Measurements from ENCODE around the gene FAM114A2. TPM values are rescaled to one million over a fixed set of nuclear protein-coding genes. Genes with fewer than 3 reads are reported as not detected.

The FAM114A2 gene
- polyA plus RNA-seq, 4 donors: 7.2 to 18.5 (median 10.8) TPM

DNA sequence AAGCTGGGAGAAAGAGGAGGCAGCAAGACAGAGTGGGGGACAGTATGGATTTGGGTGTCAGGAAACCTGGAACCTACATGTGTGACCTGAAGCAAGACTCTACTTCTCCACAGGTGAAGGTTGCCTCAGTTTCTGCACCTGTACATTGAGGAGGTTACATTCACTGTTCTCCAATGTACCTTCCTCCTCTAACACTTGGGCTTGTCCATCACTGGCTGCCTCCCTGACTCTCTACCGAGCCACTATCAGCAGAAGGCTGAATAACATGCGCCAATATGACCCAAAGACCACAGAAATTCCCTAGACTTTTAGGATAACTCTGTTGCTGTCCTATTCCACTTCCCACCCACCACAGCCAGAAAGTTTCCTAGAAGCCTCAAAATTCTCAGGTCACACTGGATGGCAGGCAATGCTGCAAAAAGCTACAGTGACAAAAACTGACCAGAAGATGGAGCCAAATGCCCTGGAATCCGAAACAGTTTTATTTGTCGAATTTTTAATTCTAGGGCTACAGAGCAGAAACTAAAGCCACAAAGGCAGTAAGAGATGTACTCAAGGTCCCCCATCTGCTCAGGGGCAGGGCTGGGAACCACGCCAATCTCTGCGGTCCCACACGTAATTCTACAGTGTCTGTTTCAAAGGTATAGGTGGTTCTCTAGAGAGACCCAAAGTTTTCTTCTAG is 64.4 kb downstream of the FAM114A2 start:
- Histone ChIP-seq H3K4me1 (ENCODE audit: control insufficient read depth in 3 of 3, insufficient read depth in 2 of 3, low read depth in 1 of 3, low read length in 2 of 3) (no peaks in the 10 kb centered on the region), H3K27me3 (ENCODE audit: control insufficient read depth in 3 of 3, insufficient read depth in 3 of 3, low read length in 3 of 3) (peaks cover 0 to 3% (median 0%) of the 10 kb centered on the region in 3 donors), H3K27ac (ENCODE audit: low read depth in 1 of 3, low read length in 2 of 3) (no peak overlapping the region), H3K36me3 (ENCODE audit: control insufficient read depth in 3 of 3, insufficient read depth in 2 of 3, low read depth in 1 of 3, low read length in 3 of 3) (no peaks in the 10 kb centered on the region), H3K9me3 (ENCODE audit: control insufficient read depth in 2 of 2, insufficient read depth in 1 of 2, low read depth in 1 of 2, low read length in 1 of 2) (no peaks in the 10 kb centered on the region), H3K4me3 (ENCODE audit: low read depth in 1 of 3, low read length in 3 of 3) (no peak overlapping the region)
- peak; percentile 51 to 55 for DNase-seq
- FAIRE-seq: no peak
- WGBS, 3 donors: 11 to 18% (median 12%) methylated on average over 7 of the region's 7 CpGs

DNA sequence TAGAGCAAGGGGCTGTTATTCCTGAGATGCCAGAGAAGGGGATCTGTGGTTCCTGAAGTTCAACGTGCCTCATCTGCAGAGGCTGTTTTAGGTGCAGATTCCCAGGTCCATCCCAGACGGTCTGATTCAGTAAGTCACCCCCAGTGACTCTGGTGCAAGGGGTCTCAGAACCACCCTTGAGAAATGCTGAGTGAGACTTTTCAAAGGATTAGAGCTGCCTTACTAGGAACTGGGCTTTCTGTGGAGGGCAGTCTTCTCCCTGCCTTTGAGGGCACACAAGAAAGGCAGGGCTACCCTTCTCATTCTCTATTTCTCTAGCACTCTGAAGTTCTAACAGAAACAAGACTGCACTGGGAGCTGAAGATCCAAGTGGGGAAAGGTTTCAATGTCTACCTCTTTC is 66.5 kb downstream of the FAM114A2 start:
- H3K27ac ChIP-seq (ENCODE audit: low read depth in 1 of 3, low read length in 2 of 3): no peak overlapping the region
- WGBS, 3 donors: 60 to 69% (median 68%) methylated on average over 2 of the region's 2 CpGs
- DNase-seq (no peak), FAIRE-seq (no peak)
- peaks cover 0 to 2% (median 0%) of the 10 kb centered on the region in 3 donors for H3K27me3 ChIP-seq (ENCODE audit: control insufficient read depth in 3 of 3, insufficient read depth in 3 of 3, low read length in 3 of 3)
- H3K36me3 ChIP-seq (ENCODE audit: control insufficient read depth in 3 of 3, insufficient read depth in 2 of 3, low read depth in 1 of 3, low read length in 3 of 3): no peaks in the 10 kb centered on the region
- H3K4me3 ChIP-seq (ENCODE audit: low read depth in 1 of 3, low read length in 3 of 3): no peak overlapping the region
- no peaks in the 10 kb centered on the region for H3K9me3 ChIP-seq (ENCODE audit: control insufficient read depth in 2 of 2, insufficient read depth in 1 of 2, low read depth in 1 of 2, low read length in 1 of 2)
- no peaks in the 10 kb centered on the region for H3K4me1 ChIP-seq (ENCODE audit: control insufficient read depth in 3 of 3, insufficient read depth in 2 of 3, low read depth in 1 of 3, low read length in 2 of 3)

DNA sequence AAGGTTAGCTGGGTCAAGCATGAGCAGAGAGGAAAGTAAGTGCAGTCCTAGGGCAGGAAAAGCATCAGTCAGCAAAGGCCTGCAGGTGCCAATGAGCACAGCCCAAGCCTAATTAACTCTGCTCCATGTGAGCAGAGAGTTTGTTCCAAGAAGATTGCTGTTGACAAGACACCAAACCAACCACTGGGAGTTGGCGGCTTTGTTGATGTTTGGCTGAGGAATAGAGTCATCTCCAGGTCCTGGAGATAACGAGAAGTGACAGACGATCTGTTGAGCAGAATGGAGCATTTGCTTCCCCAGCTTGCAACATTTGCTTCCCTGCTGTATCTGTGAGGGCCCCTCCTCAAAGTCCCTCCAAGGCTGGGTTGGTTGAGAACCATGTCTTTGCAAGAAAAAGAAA is 68.2 kb downstream of the FAM114A2 start:
- FAIRE-seq: no peak
- peaks cover 0 to 5% (median 0%) of the 10 kb centered on the region in 3 donors for H3K27me3 ChIP-seq (ENCODE audit: control insufficient read depth in 3 of 3, insufficient read depth in 3 of 3, low read length in 3 of 3)
- H3K36me3 ChIP-seq (ENCODE audit: control insufficient read depth in 3 of 3, insufficient read depth in 2 of 3, low read depth in 1 of 3, low read length in 3 of 3): no peaks in the 10 kb centered on the region
- no peak overlapping the region for H3K27ac ChIP-seq (ENCODE audit: low read depth in 1 of 3, low read length in 2 of 3)
- no peaks in the 10 kb centered on the region for H3K4me1 ChIP-seq (ENCODE audit: control insufficient read depth in 3 of 3, insufficient read depth in 2 of 3, low read depth in 1 of 3, low read length in 2 of 3)
- no peak overlapping the region for H3K4me3 ChIP-seq (ENCODE audit: low read depth in 1 of 3, low read length in 3 of 3)
- no peaks in the 10 kb centered on the region for H3K9me3 ChIP-seq (ENCODE audit: control insufficient read depth in 2 of 2, insufficient read depth in 1 of 2, low read depth in 1 of 2, low read length in 1 of 2)
- DNase-seq: no peak
- 65 to 67% (median 65%) methylated on average over 3 of the region's 3 CpGs for WGBS, 3 donors

DNA sequence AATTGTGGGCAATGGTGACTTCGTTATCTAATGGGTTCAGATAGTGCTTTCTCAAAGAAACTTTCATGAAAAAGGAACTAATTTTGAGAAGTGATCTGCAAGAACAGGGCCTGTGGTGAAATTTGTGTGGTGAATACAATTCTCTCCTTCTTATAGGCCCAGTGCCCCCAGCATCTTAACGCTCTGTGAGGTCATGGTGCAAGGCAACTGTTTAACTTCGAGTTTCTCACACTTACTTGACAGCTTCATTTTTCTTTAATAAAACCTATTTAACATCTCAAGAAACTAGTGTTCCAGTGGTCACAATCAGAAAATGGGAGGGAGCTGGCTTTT is 69.2 kb downstream of the FAM114A2 start:
- H3K36me3 ChIP-seq (ENCODE audit: control insufficient read depth in 3 of 3, insufficient read depth in 2 of 3, low read depth in 1 of 3, low read length in 3 of 3): no peaks in the 10 kb centered on the region
- no peak for FAIRE-seq
- H3K4me1 ChIP-seq (ENCODE audit: control insufficient read depth in 3 of 3, insufficient read depth in 2 of 3, low read depth in 1 of 3, low read length in 2 of 3): no peaks in the 10 kb centered on the region
- WGBS, 3 donors: 69 to 72% (median 72%) methylated on average over 3 of the region's 3 CpGs
- no peaks in the 10 kb centered on the region for H3K9me3 ChIP-seq (ENCODE audit: control insufficient read depth in 2 of 2, insufficient read depth in 1 of 2, low read depth in 1 of 2, low read length in 1 of 2)
- H3K27ac ChIP-seq (ENCODE audit: low read depth in 1 of 3, low read length in 2 of 3): no peak overlapping the region
- H3K4me3 ChIP-seq (ENCODE audit: low read depth in 1 of 3, low read length in 3 of 3): no peak overlapping the region
- H3K27me3 ChIP-seq (ENCODE audit: control insufficient read depth in 3 of 3, insufficient read depth in 3 of 3, low read length in 3 of 3): peaks cover 0 to 5% (median 0%) of the 10 kb centered on the region in 3 donors
- no peak for DNase-seq

DNA sequence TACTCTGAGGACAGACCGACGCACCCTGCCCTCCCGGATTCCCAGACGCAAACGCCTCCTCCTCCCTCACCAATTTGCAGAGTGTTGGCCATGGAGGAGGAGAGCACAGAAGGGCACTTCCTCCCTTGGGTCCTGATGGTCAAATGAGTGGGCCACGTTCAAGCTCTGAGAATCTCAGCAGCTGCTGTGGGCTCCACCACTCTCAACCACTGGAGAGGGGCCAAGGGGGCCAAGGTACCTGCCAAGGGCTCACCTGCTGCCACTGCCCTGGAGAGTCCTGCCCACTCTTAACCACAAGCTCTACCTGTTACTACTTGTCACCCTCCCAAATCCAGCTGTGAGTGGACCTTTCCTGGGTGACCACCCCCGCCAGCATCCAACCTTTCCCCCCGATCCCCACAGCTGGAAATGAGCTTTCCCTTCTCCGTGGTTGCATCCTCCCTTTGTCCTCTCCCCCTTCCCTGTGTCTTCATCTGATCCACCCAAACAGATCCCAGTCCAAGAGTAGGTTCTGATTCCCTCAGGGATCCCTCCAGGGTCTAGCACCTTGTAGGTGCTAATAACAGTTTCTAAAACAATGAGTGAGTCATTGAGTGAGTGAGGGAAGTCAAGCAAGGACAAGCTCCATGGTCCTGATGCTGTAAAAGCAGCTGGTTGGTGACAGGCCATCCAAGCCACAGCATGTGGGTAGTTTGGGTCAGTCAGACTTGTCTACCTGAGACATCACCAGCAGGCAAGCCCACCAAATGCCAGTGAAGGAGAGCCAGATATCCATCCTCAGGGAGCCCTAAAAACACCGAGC is 69.7 kb downstream of the FAM114A2 start:
- FAIRE-seq: no peak
- Histone ChIP-seq H3K27ac (ENCODE audit: low read depth in 1 of 3, low read length in 2 of 3) (no peak overlapping the region), H3K4me1 (ENCODE audit: control insufficient read depth in 3 of 3, insufficient read depth in 2 of 3, low read depth in 1 of 3, low read length in 2 of 3) (no peaks in the 10 kb centered on the region), H3K9me3 (ENCODE audit: control insufficient read depth in 2 of 2, insufficient read depth in 1 of 2, low read depth in 1 of 2, low read length in 1 of 2) (no peaks in the 10 kb centered on the region), H3K36me3 (ENCODE audit: control insufficient read depth in 3 of 3, insufficient read depth in 2 of 3, low read depth in 1 of 3, low read length in 3 of 3) (no peaks in the 10 kb centered on the region), H3K27me3 (ENCODE audit: control insufficient read depth in 3 of 3, insufficient read depth in 3 of 3, low read length in 3 of 3) (peaks cover 0 to 5% (median 0%) of the 10 kb centered on the region in 3 donors), H3K4me3 (ENCODE audit: low read depth in 1 of 3, low read length in 3 of 3) (no peak overlapping the region)
- WGBS, 3 donors: 74 to 77% (median 76%) methylated on average over 10 of the region's 10 CpGs
- no peak for DNase-seq

- DNase-seq: peak; percentile 50 to 56
- no peak overlapping the region for H3K4me3 ChIP-seq (ENCODE audit: low read depth in 1 of 3, low read length in 3 of 3)
- H3K4me1 ChIP-seq (ENCODE audit: control insufficient read depth in 3 of 3, insufficient read depth in 2 of 3, low read depth in 1 of 3, low read length in 2 of 3): no peaks in the 10 kb centered on the region
- H3K27me3 ChIP-seq (ENCODE audit: control insufficient read depth in 3 of 3, insufficient read depth in 3 of 3, low read length in 3 of 3): peaks cover 0 to 9% (median 0%) of the 10 kb centered on the region in 3 donors
- FAIRE-seq: no peak
- H3K27ac ChIP-seq (ENCODE audit: low read depth in 1 of 3, low read length in 2 of 3): no peak overlapping the region
- H3K9me3 ChIP-seq (ENCODE audit: control insufficient read depth in 2 of 2, insufficient read depth in 1 of 2, low read depth in 1 of 2, low read length in 1 of 2): no peaks in the 10 kb centered on the region
- no peaks in the 10 kb centered on the region for H3K36me3 ChIP-seq (ENCODE audit: control insufficient read depth in 3 of 3, insufficient read depth in 2 of 3, low read depth in 1 of 3, low read length in 3 of 3)
- 29 to 30% (median 29%) methylated on average over 10 of the region's 10 CpGs for WGBS, 3 donors
Measured at GRCh38 chr5:153964880-153965645, 73.6 kb downstream of the FAM114A2 start.

DNA sequence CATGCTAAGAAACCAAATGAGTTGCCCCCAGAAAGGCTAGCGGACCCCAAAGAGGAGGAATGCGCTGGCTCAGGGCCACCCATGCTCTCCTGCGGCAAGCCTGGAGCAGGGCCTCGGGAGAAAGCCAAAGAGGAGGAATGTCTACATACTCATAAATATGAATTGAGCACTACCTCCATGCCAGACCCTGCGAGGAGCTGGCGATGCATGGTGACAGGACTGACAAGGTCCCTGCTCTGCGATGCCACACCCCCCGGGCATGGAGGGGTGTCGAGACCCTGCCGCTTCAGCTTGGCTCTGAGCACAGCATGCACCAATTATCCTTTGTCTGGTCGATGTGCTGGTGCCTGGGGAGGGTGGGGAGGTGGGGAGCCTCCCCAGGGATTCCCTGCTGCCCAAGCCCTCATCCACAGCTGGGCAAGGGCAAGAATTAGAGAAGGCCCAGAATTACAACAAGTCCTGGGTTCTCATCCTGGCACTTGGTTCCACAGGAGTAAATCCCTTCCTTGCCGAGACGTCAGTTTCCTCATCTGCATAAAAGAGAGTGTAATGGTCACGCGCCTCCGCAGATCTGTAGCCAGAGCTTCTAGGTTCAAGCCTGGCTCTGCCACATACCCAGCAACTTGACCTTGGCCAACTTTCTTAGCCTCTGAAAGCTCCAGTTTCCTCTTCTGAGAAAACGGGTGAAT is 74.4 kb downstream of the FAM114A2 start:
- Histone ChIP-seq H3K9me3 (ENCODE audit: control insufficient read depth in 2 of 2, insufficient read depth in 1 of 2, low read depth in 1 of 2, low read length in 1 of 2) (no peaks in the 10 kb centered on the region), H3K4me1 (ENCODE audit: control insufficient read depth in 3 of 3, insufficient read depth in 2 of 3, low read depth in 1 of 3, low read length in 2 of 3) (no peaks in the 10 kb centered on the region), H3K27ac (ENCODE audit: low read depth in 1 of 3, low read length in 2 of 3) (no peak overlapping the region), H3K36me3 (ENCODE audit: control insufficient read depth in 3 of 3, insufficient read depth in 2 of 3, low read depth in 1 of 3, low read length in 3 of 3) (no peaks in the 10 kb centered on the region), H3K27me3 (ENCODE audit: control insufficient read depth in 3 of 3, insufficient read depth in 3 of 3, low read length in 3 of 3) (peaks cover 0 to 9% (median 0%) of the 10 kb centered on the region in 3 donors), H3K4me3 (ENCODE audit: low read depth in 1 of 3, low read length in 3 of 3) (no peak overlapping the region)
- DNase-seq (no peak), FAIRE-seq (no peak)
- WGBS, 3 donors: 78 to 83% (median 82%) methylated on average over 17 of the region's 17 CpGs
